NK-92 (cell line): Measurements from ENCODE around the gene ZNF705A.
"Not testable (repeated sequence)": the region's sequence is repeated elsewhere in the genome, so short reads cannot be mapped to it uniquely, and the experiment has no call there.

Experiments
- DNase-seq: peaks from one replicate; lab custom pipeline; 2025; ENCODE audit not compliant: unreplicated experiment; lab: John Stamatoyannopoulos, UW

ZNF705A gene

GRCh38 chr12:8183346-8183745, 26.5 kb downstream of the ZNF705A start:
- DNase-seq: not testable (repeated sequence)

- DNase-seq: not testable (repeated sequence)
Observed at GRCh38 chr12:8184206-8184605, 27.4 kb downstream of the ZNF705A start.

GRCh38 chr12:8188088-8188487, 31.3 kb downstream of the ZNF705A start:
- not testable (repeated sequence) for DNase-seq

- DNase-seq: not testable (repeated sequence)
Observed at GRCh38 chr12:8197685-8198308, 41.0 kb downstream of the ZNF705A start.

- not testable (repeated sequence) for DNase-seq
Observed at GRCh38 chr12:8218711-8219382, 62.0 kb downstream of the ZNF705A start.

GRCh38 chr12:8221375-8221774, 64.6 kb downstream of the ZNF705A start:
- not testable (repeated sequence) for DNase-seq

GRCh38 chr12:8221844-8222243, 65.0 kb downstream of the ZNF705A start:
- not testable (repeated sequence) for DNase-seq

GRCh38 chr12:8222303-8222702, 65.5 kb downstream of the ZNF705A start:
- DNase-seq: not testable (repeated sequence)

- not testable (repeated sequence) for DNase-seq
Observed at GRCh38 chr12:8223646-8224045, 66.8 kb downstream of the ZNF705A start.

- not testable (repeated sequence) for DNase-seq
Observed at GRCh38 chr12:8224782-8225181, 68.0 kb downstream of the ZNF705A start.

GRCh38 chr12:8226355-8226754, 69.5 kb downstream of the ZNF705A start:
- no peak for DNase-seq

GRCh38 chr12:8226992-8227731, 70.3 kb downstream of the ZNF705A start, which contains the start of gene FAM90A1:
FAM90A1 (minus strand) TSS chr12:8227618; CDS start chr12:8224832, 2,786 bp downstream.
- not testable (repeated sequence) for DNase-seq

GRCh38 chr12:8227732-8228077, 70.9 kb downstream of the ZNF705A start:
- DNase-seq: not testable (repeated sequence)

GRCh38 chr12:8228607-8229006, 71.8 kb downstream of the ZNF705A start:
- DNase-seq: not testable (repeated sequence)

- DNase-seq: not testable (repeated sequence)
Observed at GRCh38 chr12:8229486-8229885, 72.7 kb downstream of the ZNF705A start.
